CD14-positive monocyte (primary cell): ENCODE data around the gene SOHLH1. TPM values are rescaled to one million over a fixed set of nuclear protein-coding genes. Genes with fewer than 3 reads are reported as not detected.

ENCODE experiments used
- DNase-seq, 3 donors: peaks; one replicate each; pipeline ENCODE4 v3.0.0-alpha.2; 2011 to 2022
- H2AFZ ChIP-seq: 2 replicates; pipeline ENCODE4 v1.6.0; 2012; ENCODE audit warnings: mild to moderate bottlenecking, low read depth, low read length, inconsistent platforms; ENCODE audit not compliant: insufficient read depth, poor library complexity, severe bottlenecking
- H3K27ac ChIP-seq, 2 donors: 1 replicate in 1 of 2; 2 replicates in 1 of 2; pipeline ENCODE4 v1.5.1; 2012 to 2013; ENCODE audit warnings: low read length in 2 of 2, control low read depth in 1 of 2, inconsistent platforms in 1 of 2, low read depth in 1 of 2, mild to moderate bottlenecking in 1 of 2
- H3K27me3 ChIP-seq, 2 donors: one replicate each; pipeline versions ENCODE4 v1.6.0 to v1.6.1; 2011 to 2013; ENCODE audit warnings: low read length in 2 of 2; ENCODE audit not compliant: control insufficient read depth in 2 of 2, insufficient read depth in 2 of 2
- H3K36me3 ChIP-seq, 2 donors: replicated peaks in 1 of 2; 1 replicate in 1 of 2; 2 replicates in 1 of 2; pipeline versions ENCODE4 v1.5.1 to v1.6.1; 2012 to 2013; ENCODE audit warnings: low read length in 2 of 2, control low read depth in 1 of 2, inconsistent platforms in 1 of 2, mild to moderate bottlenecking in 1 of 2; ENCODE audit not compliant: insufficient read depth in 2 of 2, control insufficient read depth in 1 of 2
- H3K4me1 ChIP-seq, 2 donors: 1 replicate in 1 of 2; 2 replicates in 1 of 2; pipeline versions ENCODE4 v1.5.1 to v1.6.1; 2012 to 2013; ENCODE audit warnings: low read length in 2 of 2, control low read depth in 1 of 2, inconsistent platforms in 1 of 2, mild to moderate bottlenecking in 1 of 2, moderate library complexity in 1 of 2; ENCODE audit not compliant: insufficient read depth in 2 of 2, control insufficient read depth in 1 of 2
- H3K4me2 ChIP-seq: replicated peaks from 2 replicates; pipeline ENCODE3; 2012; ENCODE audit warnings: low read length, moderate library complexity, mild to moderate bottlenecking; ENCODE audit not compliant: poor library complexity, severe bottlenecking; ENCODE audit errors: extremely low read depth
- H3K4me3 ChIP-seq, 3 experiments: fragments of 200-600 bp in 1 of 3; sonication (generic) in 1 of 3; replicated peaks in 1 of 3; 1 replicate in 2 of 3; 2 replicates in 1 of 3; pipeline ENCODE4 v1.5.1; 2011 to 2013; ENCODE audit warnings: low read length in 3 of 3, mild to moderate bottlenecking in 3 of 3, control low read depth in 2 of 3, low read depth in 2 of 3, inconsistent platforms in 1 of 3, moderate library complexity in 1 of 3
- H3K79me2 ChIP-seq: 2 replicates; pipeline ENCODE4 v1.6.0; 2012; ENCODE audit warnings: mild to moderate bottlenecking, control low read depth, inconsistent platforms, low read length, moderate library complexity; ENCODE audit not compliant: insufficient read depth
- H3K9ac ChIP-seq: 2 replicates; pipeline ENCODE4 v1.6.0; 2017; ENCODE audit warnings: low read length, mild to moderate bottlenecking; ENCODE audit not compliant: insufficient read depth, poor library complexity, severe bottlenecking
- H3K9me3 ChIP-seq, 2 donors: replicated peaks in 1 of 2; 1 replicate in 1 of 2; 2 replicates in 1 of 2; pipeline versions ENCODE4 v1.5.1 to v1.6.1; 2012 to 2013; ENCODE audit warnings: low read length in 2 of 2, control low read depth in 1 of 2; ENCODE audit not compliant: control insufficient read depth in 1 of 2, insufficient read depth in 1 of 2
- H4K20me1 ChIP-seq: 2 replicates; pipeline ENCODE4 v1.6.0; 2012; ENCODE audit warnings: mild to moderate bottlenecking, low read length, control low read depth, moderate library complexity; ENCODE audit not compliant: insufficient read depth
- H3K27ac Mint-ChIP-seq, 7 donors: one replicate each; pipeline ENCODE4 v1.8.0; 2020; ENCODE audit warnings: mild to moderate bottlenecking in 7 of 7, mixed read lengths in 7 of 7, moderate library complexity in 6 of 7, inconsistent platforms in 2 of 7
- H3K27me3 Mint-ChIP-seq, 3 donors: one replicate each; pipeline ENCODE4 v1.8.0; 2021 to 2022; ENCODE audit warnings: low read depth in 3 of 3, mild to moderate bottlenecking in 3 of 3, mixed read lengths in 3 of 3, moderate library complexity in 3 of 3, inconsistent platforms in 1 of 3
- H3K36me3 Mint-ChIP-seq, 2 donors: one replicate each; pipeline ENCODE4 v1.8.0; 2020; ENCODE audit warnings: mixed read lengths in 2 of 2, inconsistent platforms in 1 of 2, mild to moderate bottlenecking in 1 of 2
- H3K4me1 Mint-ChIP-seq: one replicate; pipeline ENCODE4 v1.8.0; 2020; ENCODE audit warnings: mild to moderate bottlenecking, mixed read lengths
- H3K4me3 Mint-ChIP-seq, 2 donors: one replicate each; pipeline ENCODE4 v1.8.0; 2020; ENCODE audit warnings: mild to moderate bottlenecking in 2 of 2, mixed read lengths in 2 of 2, moderate library complexity in 1 of 2
- H3K9me3 Mint-ChIP-seq, 7 donors: one replicate each; pipeline ENCODE4 v1.8.0; 2020 to 2022; ENCODE audit warnings: mixed read lengths in 7 of 7, mild to moderate bottlenecking in 6 of 7, moderate library complexity in 6 of 7, inconsistent platforms in 2 of 7
- WGBS: methylation state at CpG from one replicate; pipeline ENCODE4 v1.1.5; 2013; ENCODE audit warnings: missing lambda C conversion rate; ENCODE audit not compliant: insufficient coverage; 5-methylcytosine and 5-hydroxymethylcytosine counted together
- intact Hi-C, 2 donors: fragments of 100-400 bp; cut with micrococcal nuclease; formaldehyde crosslinking; loops; one replicate each; pipeline versions ENCODE4 v1.15.0 to v1.15.1; 2023
- polyA plus RNA-seq, 3 donors: library from polyadenylated mRNA; depleted of rRNA in 1 of 3; unstranded in 2 of 3; stranded (reverse) in 1 of 3; fragments of 300-500 nt in 2 of 3; fragments of >200 nt in 1 of 3; fragmentation: Illumina TruSeq in 2 of 3; gene quantifications; 1 replicate in 2 of 3; 2 replicates in 1 of 3; pipeline ENCODE4 v1.2.3, GENCODE V29; 2012 to 2021
- TF ChIP-seq, protein P1 (sequence below): fragments of 200-600 bp; IDR thresholded peaks from one replicate; pipeline ENCODE4 v1.8.0; 2022; ENCODE audit warnings: antibody characterized with exemption, mild to moderate bottlenecking

Gene SOHLH1
- polyA plus RNA-seq, 3 donors = not detected

DNA sequence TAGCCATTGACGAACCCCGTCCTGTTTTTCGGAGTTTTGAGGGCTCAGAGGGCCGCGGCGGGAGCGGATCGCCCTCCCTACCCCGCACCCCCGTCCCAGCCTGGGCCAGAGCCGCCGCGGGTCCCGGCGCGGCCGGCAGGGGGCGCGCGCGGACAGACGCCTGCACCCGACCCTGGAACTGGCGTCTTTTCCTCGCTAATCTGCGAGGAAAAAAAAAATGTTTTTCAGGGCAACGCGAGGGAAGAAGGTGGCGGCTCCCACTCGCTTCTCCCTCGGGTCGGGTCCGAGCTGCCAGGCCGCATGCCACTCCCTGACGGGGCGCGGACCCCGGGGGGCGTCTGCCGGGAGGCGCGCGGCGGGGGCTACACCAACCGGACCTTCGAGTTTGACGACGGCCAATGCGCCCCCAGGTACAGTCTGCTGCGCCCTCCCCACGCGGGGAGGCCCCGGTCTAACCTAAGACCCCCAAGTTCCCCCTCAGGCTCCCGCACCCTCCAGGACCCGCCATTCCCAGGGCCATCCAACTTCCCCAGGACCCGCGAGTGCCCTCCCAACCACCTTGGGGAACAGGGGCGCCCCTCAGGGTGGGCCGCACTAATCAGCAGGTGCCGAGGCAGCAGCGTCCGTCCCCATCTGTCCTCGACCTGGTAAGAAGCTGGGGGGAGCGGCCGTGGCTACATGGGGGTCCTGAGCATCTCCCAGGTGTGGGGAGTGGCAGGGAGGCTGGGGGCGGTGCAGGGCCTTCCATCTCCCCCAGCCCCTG, 2.9 kb upstream of the SOHLH1 start, which contains the start of gene KCNT1:
Gene KCNT1 (plus strand): TSS at position 227 of the 763 bp plus-strand sequence. CDS start 74 bp downstream, at position 301.
- no peak within 1 kb of the TSS for H3K27ac Mint-ChIP-seq
- H3K9me3 Mint-ChIP-seq = peaks cover 0 to 2% (median 0%) of the 10 kb centered on the region in 7 donors
- DNase-seq = peak in 2 of 3 donors; percentile 9 to 20
- intact Hi-C loops = loop anchor here in 1 of 2 donors (10.0 kb wide), 1 partner anchor 423 kb away; no protein-coding TSS in a partner anchor
- no peak within 1 kb of the TSS for H3K4me2 ChIP-seq
- H3K27me3 Mint-ChIP-seq = peaks cover 5 to 26% (median 7%) of the 10 kb centered on the region in 3 donors
- H3K4me3 Mint-ChIP-seq = no peak within 1 kb of the TSS
- no peaks in the 10 kb centered on the region for H3K9me3 ChIP-seq
- no peak within 1 kb of the TSS for H3K4me3 ChIP-seq
- no peak within 1 kb of the TSS for H2AFZ ChIP-seq
- H3K4me1 ChIP-seq = no peaks in the 10 kb centered on the region
- H3K36me3 ChIP-seq = no peaks in the 10 kb centered on the region
- 7% methylated on average over 55 of the region's 66 CpGs for WGBS
- peaks cover 0 to 8% of the 10 kb centered on the region in 2 donors for H3K27me3 ChIP-seq
- H3K79me2 ChIP-seq = no peaks in the 10 kb centered on the region
- H3K27ac ChIP-seq = no peak within 1 kb of the TSS
- no peak within 1 kb of the TSS for H3K9ac ChIP-seq
- TF ChIP-seq, protein P1, sequence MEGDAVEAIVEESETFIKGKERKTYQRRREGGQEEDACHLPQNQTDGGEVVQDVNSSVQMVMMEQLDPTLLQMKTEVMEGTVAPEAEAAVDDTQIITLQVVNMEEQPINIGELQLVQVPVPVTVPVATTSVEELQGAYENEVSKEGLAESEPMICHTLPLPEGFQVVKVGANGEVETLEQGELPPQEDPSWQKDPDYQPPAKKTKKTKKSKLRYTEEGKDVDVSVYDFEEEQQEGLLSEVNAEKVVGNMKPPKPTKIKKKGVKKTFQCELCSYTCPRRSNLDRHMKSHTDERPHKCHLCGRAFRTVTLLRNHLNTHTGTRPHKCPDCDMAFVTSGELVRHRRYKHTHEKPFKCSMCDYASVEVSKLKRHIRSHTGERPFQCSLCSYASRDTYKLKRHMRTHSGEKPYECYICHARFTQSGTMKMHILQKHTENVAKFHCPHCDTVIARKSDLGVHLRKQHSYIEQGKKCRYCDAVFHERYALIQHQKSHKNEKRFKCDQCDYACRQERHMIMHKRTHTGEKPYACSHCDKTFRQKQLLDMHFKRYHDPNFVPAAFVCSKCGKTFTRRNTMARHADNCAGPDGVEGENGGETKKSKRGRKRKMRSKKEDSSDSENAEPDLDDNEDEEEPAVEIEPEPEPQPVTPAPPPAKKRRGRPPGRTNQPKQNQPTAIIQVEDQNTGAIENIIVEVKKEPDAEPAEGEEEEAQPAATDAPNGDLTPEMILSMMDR = peak; percentile 90
- H3K4me1 Mint-ChIP-seq = no peaks in the 10 kb centered on the region
- H4K20me1 ChIP-seq = no peaks in the 10 kb centered on the region
- H3K36me3 Mint-ChIP-seq = no peaks in the 10 kb centered on the region

DNA sequence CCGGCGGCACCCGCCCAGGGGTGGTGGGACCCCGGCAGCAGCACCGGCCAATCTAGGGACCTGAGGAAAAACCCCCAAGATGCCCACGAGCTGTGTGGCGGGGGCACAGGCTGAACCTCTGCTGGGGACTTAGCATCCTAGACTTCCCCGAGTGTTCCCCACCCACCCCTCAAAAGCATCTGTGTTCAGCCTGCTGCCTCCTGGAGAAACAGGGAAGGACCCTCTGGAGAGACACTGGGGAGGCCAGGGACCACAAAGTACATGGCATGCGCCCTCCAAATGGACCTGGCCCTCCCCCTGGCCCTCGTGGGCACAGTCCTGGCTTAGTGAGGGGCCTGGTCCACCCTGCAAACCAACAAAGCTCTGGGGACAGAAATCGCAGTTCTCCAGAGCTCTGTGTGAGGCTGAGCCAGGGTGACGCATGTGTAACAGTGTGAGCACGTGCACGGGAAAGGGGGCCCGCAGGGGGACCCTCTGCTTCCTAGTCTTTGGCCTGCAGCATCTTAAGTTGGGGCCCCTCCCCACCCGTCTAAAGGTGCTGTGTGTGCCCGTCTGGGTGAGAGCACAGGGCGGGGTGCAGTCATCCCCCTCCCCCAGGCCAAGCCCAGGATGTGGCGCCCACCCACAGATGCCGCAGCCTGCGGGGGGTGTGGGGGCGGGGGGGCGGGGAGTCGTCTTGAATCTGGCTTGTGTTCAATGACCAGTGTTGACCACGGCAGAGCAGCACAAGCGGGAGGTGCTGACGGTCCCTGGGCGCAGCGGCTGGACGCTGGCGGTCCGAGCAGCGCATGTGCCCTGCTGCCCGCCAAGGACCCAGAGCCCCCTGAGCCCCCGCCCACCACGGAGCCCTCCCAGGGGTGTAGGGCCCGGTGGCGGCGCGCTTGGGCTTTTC, 2.0 kb upstream of the SOHLH1 start:
- Histone ChIP-seq H3K79me2 (no peaks in the 10 kb centered on the region), H3K4me1 (no peaks in the 10 kb centered on the region), H3K9me3 (no peaks in the 10 kb centered on the region), H3K9ac (no peak overlapping the region), H3K4me2 (no peak overlapping the region), H3K36me3 (no peaks in the 10 kb centered on the region), H3K27ac (no peak overlapping the region), H3K4me3 (no peak overlapping the region), H2AFZ (no peak overlapping the region), H3K27me3 (peaks cover 0 to 8% of the 10 kb centered on the region in 2 donors), H4K20me1 (no peaks in the 10 kb centered on the region)
- TF ChIP-seq, protein P1 = no peak
- peaks cover 5 to 26% (median 7%) of the 10 kb centered on the region in 3 donors for H3K27me3 Mint-ChIP-seq
- H3K4me1 Mint-ChIP-seq = no peaks in the 10 kb centered on the region
- peaks cover 0 to 2% (median 0%) of the 10 kb centered on the region in 7 donors for H3K9me3 Mint-ChIP-seq
- 23% methylated on average over 27 of the region's 40 CpGs for WGBS
- no peak overlapping the region for H3K27ac Mint-ChIP-seq
- H3K36me3 Mint-ChIP-seq = no peaks in the 10 kb centered on the region
- H3K4me3 Mint-ChIP-seq = no peak overlapping the region
- no peak for DNase-seq
- intact Hi-C loops = loop anchor here in 1 of 2 donors (10.0 kb wide), 1 partner anchor 423 kb away; no protein-coding TSS in a partner anchor
